Vagina (tissue), 2 donors: ENCODE data around the gene TENM4.

ENCODE experiments used
- POLR2A ChIP-seq, 2 donors: fragments of 450-650 bp; IDR thresholded peaks; one replicate each; pipeline ENCODE4 v1.6.1; 2017; ENCODE audit warnings: antibody characterized with exemption in 2 of 2, mild to moderate bottlenecking in 2 of 2, moderate library complexity in 2 of 2
- TF ChIP-seq, protein P1 (sequence below), 3 experiments: fragments of 450-650 bp in 2 of 3; fragments of 200-600 bp in 1 of 3; sonication (generic) in 1 of 3; IDR thresholded peaks; one replicate each; pipeline ENCODE4 v1.5.1; 2017 to 2019; ENCODE audit warnings: antibody characterized with exemption in 3 of 3, mild to moderate bottlenecking in 2 of 3, moderate library complexity in 2 of 3

DNA sequence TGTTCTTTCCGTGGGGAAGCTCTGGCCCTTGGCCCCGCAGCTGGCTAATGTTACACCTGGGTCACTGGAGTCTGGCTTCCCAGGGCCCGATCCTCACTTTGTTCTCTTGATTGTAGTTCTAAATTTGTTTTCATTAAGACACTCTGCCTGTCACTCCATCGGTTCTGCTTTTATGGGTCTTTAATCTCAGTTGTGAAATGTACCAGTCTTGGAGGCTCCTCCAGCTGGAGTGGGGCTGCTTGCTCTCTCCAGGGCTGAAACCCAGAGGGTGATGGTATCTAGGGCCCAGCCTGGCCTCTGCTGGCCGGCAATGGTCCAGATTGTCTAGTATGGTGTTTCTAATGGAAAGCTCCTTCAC lies 352.9 kb downstream of the TENM4 start:
- TF ChIP-seq, protein P1, sequence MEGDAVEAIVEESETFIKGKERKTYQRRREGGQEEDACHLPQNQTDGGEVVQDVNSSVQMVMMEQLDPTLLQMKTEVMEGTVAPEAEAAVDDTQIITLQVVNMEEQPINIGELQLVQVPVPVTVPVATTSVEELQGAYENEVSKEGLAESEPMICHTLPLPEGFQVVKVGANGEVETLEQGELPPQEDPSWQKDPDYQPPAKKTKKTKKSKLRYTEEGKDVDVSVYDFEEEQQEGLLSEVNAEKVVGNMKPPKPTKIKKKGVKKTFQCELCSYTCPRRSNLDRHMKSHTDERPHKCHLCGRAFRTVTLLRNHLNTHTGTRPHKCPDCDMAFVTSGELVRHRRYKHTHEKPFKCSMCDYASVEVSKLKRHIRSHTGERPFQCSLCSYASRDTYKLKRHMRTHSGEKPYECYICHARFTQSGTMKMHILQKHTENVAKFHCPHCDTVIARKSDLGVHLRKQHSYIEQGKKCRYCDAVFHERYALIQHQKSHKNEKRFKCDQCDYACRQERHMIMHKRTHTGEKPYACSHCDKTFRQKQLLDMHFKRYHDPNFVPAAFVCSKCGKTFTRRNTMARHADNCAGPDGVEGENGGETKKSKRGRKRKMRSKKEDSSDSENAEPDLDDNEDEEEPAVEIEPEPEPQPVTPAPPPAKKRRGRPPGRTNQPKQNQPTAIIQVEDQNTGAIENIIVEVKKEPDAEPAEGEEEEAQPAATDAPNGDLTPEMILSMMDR (IDR thresholded peaks at IDR 0.05): no peak
- TF ChIP-seq POLR2A (IDR thresholded peaks at IDR 0.05): no peak
